Retinal pigment epithelial cell (primary cell): Measurements from ENCODE around the gene DPEP2.
"Not testable (repeated sequence)": the region's sequence is repeated elsewhere in the genome, so short reads cannot be mapped to it uniquely, and the experiment has no call there.

Source experiments
- DNase-seq: peaks from one replicate; pipeline ENCODE4 v3.0.0-alpha.2; 2010; ENCODE audit warnings: low read depth
- H3K4me3 ChIP-seq: 2 replicates; pipeline ENCODE4 v1.5.1; 2011; ENCODE audit warnings: mild to moderate bottlenecking, low read length, control low read depth, moderate library complexity
- TF ChIP-seq, protein P1 (sequence below): conservative IDR thresholded peaks from 2 replicates; pipeline ENCODE4 v1.5.1; 2011; ENCODE audit warnings: low read depth, low read length, control low read depth, inconsistent platforms

DPEP2 gene

DNA sequence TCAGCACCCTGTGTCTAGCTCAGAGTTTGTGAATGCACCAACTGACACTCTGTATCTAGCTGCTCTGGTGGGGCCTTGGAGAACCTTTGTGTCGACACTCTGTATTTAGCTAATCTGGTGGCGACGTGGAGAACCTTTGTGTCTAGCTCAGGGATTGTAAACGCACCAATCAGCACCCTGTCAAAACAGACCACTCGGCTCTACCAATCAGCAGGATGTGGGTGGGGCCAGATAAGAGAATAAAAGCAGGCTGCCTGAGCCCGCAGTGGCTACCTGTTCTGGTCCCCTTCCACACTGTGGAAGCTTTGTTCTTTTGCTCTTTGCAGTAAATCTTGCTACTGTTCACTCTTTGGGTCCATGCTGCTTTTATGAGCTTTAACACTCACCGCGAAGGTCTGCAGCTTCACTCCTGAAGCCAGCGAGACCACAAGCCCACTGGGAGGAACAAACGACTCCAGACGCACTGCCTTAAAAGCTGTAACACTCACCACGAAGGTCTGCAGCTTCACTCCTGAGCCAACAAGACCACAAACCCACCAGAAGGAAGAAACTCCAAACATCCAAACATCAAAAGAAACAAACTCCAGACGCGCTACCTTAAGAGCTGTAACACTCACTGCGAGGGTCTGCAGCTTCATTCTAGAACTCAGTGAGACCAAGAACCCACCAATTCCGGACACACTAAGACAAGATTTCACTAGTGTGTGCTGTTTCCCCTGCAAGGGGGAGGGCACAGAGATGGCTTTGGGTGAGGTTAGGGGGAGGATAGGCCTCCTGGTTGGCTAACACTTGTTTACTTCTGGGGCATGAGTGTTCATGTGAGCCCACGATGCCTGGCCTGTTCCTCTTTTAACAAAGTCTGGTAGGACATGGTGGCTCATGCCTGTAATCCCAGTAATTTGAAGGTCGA lies at the start of gene DPEP2:
DPEP2 (minus strand) TSS at position 706 of the 910 bp plus-strand sequence. CDS start 6,272 bp downstream, outside the sequence.
- not testable (repeated sequence) for DNase-seq, H3K4me3 ChIP-seq

DNA sequence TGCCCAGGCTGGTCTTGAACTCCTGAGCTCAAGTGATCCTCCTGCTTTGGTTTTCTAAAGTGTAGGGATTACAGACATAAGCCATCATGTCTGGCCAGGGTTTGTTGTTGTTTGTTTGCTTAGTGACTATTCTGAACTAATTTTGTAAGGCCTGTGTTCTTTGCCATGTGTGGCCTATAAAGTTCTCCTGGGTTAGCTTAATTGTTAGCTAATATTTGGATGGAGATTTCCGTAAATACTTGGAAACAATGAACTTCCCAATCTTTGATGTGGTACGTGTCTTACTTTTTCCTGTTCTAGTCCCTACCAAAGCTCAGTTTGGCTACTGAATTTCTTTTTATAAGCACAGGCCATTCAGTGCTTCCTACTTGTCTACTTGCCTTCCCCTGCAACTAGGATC lies 48.7 kb upstream of the DPEP2 start:
- TF ChIP-seq, protein P1, sequence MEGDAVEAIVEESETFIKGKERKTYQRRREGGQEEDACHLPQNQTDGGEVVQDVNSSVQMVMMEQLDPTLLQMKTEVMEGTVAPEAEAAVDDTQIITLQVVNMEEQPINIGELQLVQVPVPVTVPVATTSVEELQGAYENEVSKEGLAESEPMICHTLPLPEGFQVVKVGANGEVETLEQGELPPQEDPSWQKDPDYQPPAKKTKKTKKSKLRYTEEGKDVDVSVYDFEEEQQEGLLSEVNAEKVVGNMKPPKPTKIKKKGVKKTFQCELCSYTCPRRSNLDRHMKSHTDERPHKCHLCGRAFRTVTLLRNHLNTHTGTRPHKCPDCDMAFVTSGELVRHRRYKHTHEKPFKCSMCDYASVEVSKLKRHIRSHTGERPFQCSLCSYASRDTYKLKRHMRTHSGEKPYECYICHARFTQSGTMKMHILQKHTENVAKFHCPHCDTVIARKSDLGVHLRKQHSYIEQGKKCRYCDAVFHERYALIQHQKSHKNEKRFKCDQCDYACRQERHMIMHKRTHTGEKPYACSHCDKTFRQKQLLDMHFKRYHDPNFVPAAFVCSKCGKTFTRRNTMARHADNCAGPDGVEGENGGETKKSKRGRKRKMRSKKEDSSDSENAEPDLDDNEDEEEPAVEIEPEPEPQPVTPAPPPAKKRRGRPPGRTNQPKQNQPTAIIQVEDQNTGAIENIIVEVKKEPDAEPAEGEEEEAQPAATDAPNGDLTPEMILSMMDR: no peak
- no peak for DNase-seq
- H3K4me3 ChIP-seq: no peak overlapping the region

GRCh38 chr16:68046106-68046505 lies 46.8 kb upstream of the DPEP2 start:
- no peak overlapping the region for H3K4me3 ChIP-seq
- TF ChIP-seq, protein P1: no peak
- DNase-seq: no peak

GRCh38 chr16:68041783-68042182 lies 42.5 kb upstream of the DPEP2 start:
- no peak overlapping the region for H3K4me3 ChIP-seq
- TF ChIP-seq, protein P1: no peak
- DNase-seq: no peak

DNA sequence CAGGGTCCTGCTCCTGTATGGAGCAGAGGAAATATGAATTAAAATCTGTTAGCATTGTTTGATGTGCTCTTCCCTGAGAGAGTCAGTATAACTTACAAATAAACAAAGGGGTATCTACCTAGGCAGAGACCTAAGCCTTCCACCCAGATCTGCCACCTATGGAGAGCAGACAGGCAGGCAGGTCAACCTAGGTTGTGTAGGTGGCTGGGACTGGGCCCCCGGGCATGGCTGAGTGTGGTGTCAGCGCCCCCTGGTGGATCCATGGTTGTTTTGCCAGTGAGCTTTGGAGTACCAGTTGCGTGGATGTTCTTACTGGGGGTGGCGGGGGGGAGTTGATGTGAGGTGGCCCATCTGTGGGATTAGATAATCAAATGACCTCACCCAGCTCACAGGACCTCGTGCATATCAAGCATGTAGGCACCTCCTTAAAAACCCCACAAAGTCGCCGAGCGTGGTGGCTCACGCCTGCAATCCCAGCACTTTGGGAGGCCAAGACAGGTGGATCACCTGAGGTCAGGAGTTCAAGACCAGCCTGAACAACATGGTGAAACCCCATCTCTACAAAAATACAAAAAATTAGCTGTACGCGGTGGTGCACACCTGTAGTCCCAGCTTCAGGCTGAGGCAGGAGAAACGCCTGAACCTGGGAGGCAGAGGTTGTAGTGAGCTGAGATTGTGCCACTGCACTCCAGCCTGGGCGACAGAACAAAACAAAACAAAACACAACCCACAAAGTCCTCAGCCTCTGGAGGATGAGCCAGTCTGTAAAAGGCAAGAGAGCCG lies 41.4 kb upstream of the DPEP2 start:
- H3K4me3 ChIP-seq: no peak overlapping the region
- TF ChIP-seq, protein P1: peak; percentile 85
- no peak for DNase-seq

GRCh38 chr16:68037841-68038597 lies 38.7 kb upstream of the DPEP2 start:
- TF ChIP-seq, protein P1: no peak
- no peak overlapping the region for H3K4me3 ChIP-seq
- no peak for DNase-seq

- no peak overlapping the region for H3K4me3 ChIP-seq
- no peak for DNase-seq
- TF ChIP-seq, protein P1: no peak
These were observed 35.9 kb upstream of the DPEP2 start for GRCh38 chr16:68035227-68035626.
